ENCODE results near the gene SLC35B1. TPM values are rescaled to one million over a fixed set of nuclear protein-coding genes. Genes with fewer than 3 reads are reported as not detected.
A peak's percentile ranks its signal among the peaks of the same experiment; 100 is the strongest.

The SLC35B1 gene
- total RNA-seq, 1 donor from 2014 or later, result 42.0 TPM

GRCh38 chr17:49707246-49707607 lies 537 bp downstream of the SLC35B1 start:
- H3K4me1 ChIP-seq, result peaks cover 36% of the 10 kb centered on the region
- peak overlapping the region; percentile 93 for H3K27ac ChIP-seq

GRCh38 chr17:49705254-49705653 lies 2.5 kb downstream of the SLC35B1 start:
- Histone ChIP-seq H3K27ac (no peak overlapping the region), H3K36me3 (peaks cover 0 to 55% of the 10 kb centered on the region in 2 donors), H3K9me3 (no peaks in the 10 kb centered on the region), H3K4me3 (no peak overlapping the region), H3K4me1 (peaks cover 36% of the 10 kb centered on the region), H3K27me3 (no peaks in the 10 kb centered on the region)
- no peak for DNase-seq (ENCODE audit: extremely low spot score in 2 of 2)
- intact Hi-C loops (cut with DNase I), result loop anchor here (5.0 to 10.0 kb wide), 2 partner anchors 72 to 150 kb away; no protein-coding TSS in a partner anchor
- no peak for TF ChIP-seq CTCF (IDR thresholded peaks at IDR 0.05)
- no peak for TF ChIP-seq POLR2A (IDR thresholded peaks at IDR 0.05)
- no peak for TF ChIP-seq POLR2AphosphoS5 (IDR thresholded peaks at IDR 0.05; ENCODE audit: insufficient read depth in 1 of 2, low read depth in 1 of 2)

More at GRCh38 chr17:49707246-49707607, 537 bp downstream of the SLC35B1 start:
- intact Hi-C loops (cut with DNase I), result loop anchor here (5.0 to 10.0 kb wide), 2 partner anchors 70 to 148 kb away; no protein-coding TSS in a partner anchor
- no peaks in the 10 kb centered on the region for H3K9me3 ChIP-seq
- H3K36me3 ChIP-seq, result peaks cover 0 to 40% of the 10 kb centered on the region in 2 donors
- TF ChIP-seq POLR2A (IDR thresholded peaks at IDR 0.05), result no peak
- TF ChIP-seq POLR2AphosphoS5 (IDR thresholded peaks at IDR 0.05; ENCODE audit: insufficient read depth in 1 of 2, low read depth in 1 of 2), result no peak
- TF ChIP-seq CTCF (IDR thresholded peaks at IDR 0.05), result no peak
- no peak for DNase-seq (ENCODE audit: extremely low spot score in 2 of 2)
- peak overlapping the region; percentile 77 to 78 for H3K4me3 ChIP-seq
- H3K27me3 ChIP-seq, result no peaks in the 10 kb centered on the region

GRCh38 chr17:49703557-49704277 lies 4.0 kb downstream of the SLC35B1 start:
- H3K27me3 ChIP-seq, result no peaks in the 10 kb centered on the region
- H3K9me3 ChIP-seq, result no peaks in the 10 kb centered on the region
- H3K36me3 ChIP-seq, result peaks cover 0 to 62% of the 10 kb centered on the region in 2 donors
- no peak for DNase-seq (ENCODE audit: extremely low spot score in 2 of 2)
- H3K4me3 ChIP-seq, result no peak overlapping the region
- H3K4me1 ChIP-seq, result peaks cover 28% of the 10 kb centered on the region
- TF ChIP-seq CTCF (IDR thresholded peaks at IDR 0.05) (no peak), POLR2AphosphoS5 (IDR thresholded peaks at IDR 0.05; ENCODE audit: insufficient read depth in 1 of 2, low read depth in 1 of 2) (no peak), POLR2A (IDR thresholded peaks at IDR 0.05) (no peak)
- H3K27ac ChIP-seq, result no peak overlapping the region
- intact Hi-C loops (cut with DNase I), result loop anchor here (5.0 to 10.0 kb wide), 2 partner anchors 151 to 294 kb away; partner anchors contain the start of gene DLX3

- Histone ChIP-seq H3K9me3 (no peaks in the 10 kb centered on the region), H3K4me1 (peaks cover 9% of the 10 kb centered on the region), H3K4me3 (no peak overlapping the region), H3K27me3 (no peaks in the 10 kb centered on the region), H3K36me3 (peaks cover 0 to 62% of the 10 kb centered on the region in 2 donors), H3K27ac (no peak overlapping the region)
- DNase-seq (ENCODE audit: extremely low spot score in 2 of 2), result no peak
- no peak for TF ChIP-seq CTCF (IDR thresholded peaks at IDR 0.05)
- TF ChIP-seq POLR2A (IDR thresholded peaks at IDR 0.05), result no peak
- no peak for TF ChIP-seq POLR2AphosphoS5 (IDR thresholded peaks at IDR 0.05; ENCODE audit: insufficient read depth in 1 of 2, low read depth in 1 of 2)
- intact Hi-C loops (cut with DNase I), result loop anchor here (5.0 to 10.0 kb wide), 2 partner anchors 154 to 296 kb away; partner anchors contain the start of gene DLX3
These were observed 6.8 kb downstream of the SLC35B1 start for GRCh38 chr17:49700960-49701359.

All from vagina (tissue), 2 donors.